Upper lobe of left lung (tissue), 4 donors: ENCODE data around the gene BMP8B.

Experiments used
- CTCF ChIP-seq, 6 experiments: fragments of 450-650 bp in 4 of 6; fragments of 200-600 bp in 2 of 6; sonication (generic) in 2 of 6; IDR thresholded peaks; one replicate each; pipeline ENCODE4 v1.5.1; 2016 to 2019; ENCODE audit warnings: antibody characterized with exemption in 6 of 6
- POLR2A ChIP-seq, 4 donors: fragments of 450-650 bp; IDR thresholded peaks; one replicate each; pipeline ENCODE4 v1.5.1; 2016 to 2017; ENCODE audit warnings: antibody characterized with exemption in 4 of 4, mild to moderate bottlenecking in 2 of 4

GRCh38 chr1:39825432-39825941 lies 36.8 kb upstream of the BMP8B start:
- TF ChIP-seq CTCF (IDR thresholded peaks at IDR 0.05) (no peak), POLR2A (IDR thresholded peaks at IDR 0.05) (no peak)
